ENCODE measurements around the gene PIGT. TPM values are rescaled to one million over a fixed set of nuclear protein-coding genes. Genes with fewer than 3 reads are reported as not detected.

The PIGT gene
- total and polyA plus RNA-seq, 2 of the 4 experiments (the other 2 are of a cell fraction), result 31.2 to 145 TPM

DNA sequence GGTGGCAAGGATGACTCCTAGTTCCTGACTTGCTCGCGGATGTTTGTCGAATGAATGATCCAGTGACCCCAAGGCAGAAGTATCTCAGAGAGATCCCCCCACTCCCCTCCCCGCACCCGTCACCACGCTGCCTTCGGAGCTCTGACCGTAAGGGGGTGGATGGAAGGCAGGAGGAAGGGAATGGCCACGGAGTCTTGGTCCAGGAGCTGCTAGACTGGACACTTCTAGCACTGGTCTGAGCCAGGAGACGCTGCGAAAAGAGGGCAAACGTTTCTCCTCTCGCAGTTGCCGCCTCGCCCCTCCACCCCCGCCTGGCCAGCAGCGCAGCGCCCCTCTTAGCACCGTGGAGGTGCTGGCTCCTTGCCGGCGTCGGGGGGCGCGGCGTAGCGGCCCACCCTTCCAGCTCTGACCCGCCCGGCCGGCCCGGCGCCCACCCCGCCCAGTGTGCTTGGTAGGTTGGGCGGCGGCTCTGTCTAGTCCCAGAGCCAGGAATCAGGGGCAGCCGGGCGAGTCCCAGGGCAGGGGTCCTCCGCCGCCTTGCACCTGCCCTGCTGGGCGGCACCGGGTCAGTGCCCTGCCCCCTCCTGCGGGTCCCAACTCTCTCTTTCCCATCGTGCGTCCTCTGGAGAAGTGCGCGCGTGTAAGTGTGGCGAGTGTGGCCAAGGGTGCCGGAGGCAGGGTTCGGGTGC, 10.2 kb upstream of the PIGT start:
- no peak overlapping the region for H2BK5ac ChIP-seq (ENCODE audit: low read depth, low read length, poor library complexity, severe bottlenecking)
- ChIA-PET CTCF (interaction anchor here (1.3 kb wide), 1 partner anchor 12 kb away, joined by 4 read pairs; no protein-coding TSS in a partner anchor), POLR2A (ENCODE audit: unreplicated experiment) (no interaction called here)
- no peak for DNase-seq
- H3K9ac ChIP-seq (ENCODE audit: low read depth, low read length), result no peak overlapping the region; the same call in 1 of the 2 replicates
- H4K5ac ChIP-seq (ENCODE audit: low read depth, low read length), result no peak overlapping the region
- no peak for TF ChIP-seq RAD21 (IDR thresholded peaks at IDR 0.05; ENCODE audit: low read length)
- TF ChIP-seq, protein P1, sequence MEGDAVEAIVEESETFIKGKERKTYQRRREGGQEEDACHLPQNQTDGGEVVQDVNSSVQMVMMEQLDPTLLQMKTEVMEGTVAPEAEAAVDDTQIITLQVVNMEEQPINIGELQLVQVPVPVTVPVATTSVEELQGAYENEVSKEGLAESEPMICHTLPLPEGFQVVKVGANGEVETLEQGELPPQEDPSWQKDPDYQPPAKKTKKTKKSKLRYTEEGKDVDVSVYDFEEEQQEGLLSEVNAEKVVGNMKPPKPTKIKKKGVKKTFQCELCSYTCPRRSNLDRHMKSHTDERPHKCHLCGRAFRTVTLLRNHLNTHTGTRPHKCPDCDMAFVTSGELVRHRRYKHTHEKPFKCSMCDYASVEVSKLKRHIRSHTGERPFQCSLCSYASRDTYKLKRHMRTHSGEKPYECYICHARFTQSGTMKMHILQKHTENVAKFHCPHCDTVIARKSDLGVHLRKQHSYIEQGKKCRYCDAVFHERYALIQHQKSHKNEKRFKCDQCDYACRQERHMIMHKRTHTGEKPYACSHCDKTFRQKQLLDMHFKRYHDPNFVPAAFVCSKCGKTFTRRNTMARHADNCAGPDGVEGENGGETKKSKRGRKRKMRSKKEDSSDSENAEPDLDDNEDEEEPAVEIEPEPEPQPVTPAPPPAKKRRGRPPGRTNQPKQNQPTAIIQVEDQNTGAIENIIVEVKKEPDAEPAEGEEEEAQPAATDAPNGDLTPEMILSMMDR (conservative IDR thresholded peaks at IDR 0.05; ENCODE audit: low read depth, low read length), result no peak
- TF ChIP-seq RCOR1 (IDR thresholded peaks at IDR 0.05; ENCODE audit: insufficient replicate concordance, low read length), result no peak
- H3K56ac ChIP-seq (ENCODE audit: extremely low read depth, insufficient read depth, low read length), result no peak overlapping the region
- peaks cover 4% of the 10 kb centered on the region; the same call in 1 of the 2 replicates for H3K4me1 ChIP-seq (ENCODE audit: control insufficient read depth, insufficient read depth, low read length)
- peak overlapping the region; percentile 45; the same call in 1 of the 2 replicates for H3K4ac ChIP-seq (ENCODE audit: low read depth, low read length)
- no peaks in the 10 kb centered on the region; the same call in 1 of the 2 replicates for H3K36me3 ChIP-seq (ENCODE audit: control insufficient read depth, insufficient read depth, low read length)
- H2AK9ac ChIP-seq (replicated peaks; ENCODE audit: low read depth, low read length, poor library complexity), result peak overlapping the region; percentile 37
- peak overlapping the region in 1 of 2 experiments; percentile 51; a peak in 2 of 4 replicates for H4K8ac ChIP-seq (ENCODE audit: low read depth in 2 of 2, low read length in 2 of 2)
- H2BK120ac ChIP-seq (ENCODE audit: low read depth, low read length), result no peak overlapping the region
- in situ Hi-C loops (cut with MboI; ENCODE audit: low sequenced_read_pairs), result no loop called here
- dilution Hi-C loops (cut with HindIII; ENCODE audit: low sequenced_read_pairs, unreplicated experiment), result no loop called here
- H4K20me1 ChIP-seq (ENCODE audit: insufficient read depth, low read length), result no peaks in the 10 kb centered on the region
- no peak overlapping the region for H4K91ac ChIP-seq (ENCODE audit: insufficient read depth, low read depth, low read length)
- H2BK20ac ChIP-seq (ENCODE audit: low read depth, low read length), result no peak overlapping the region
- H3K9me1 ChIP-seq (ENCODE audit: insufficient read depth, low read length), result no peaks in the 10 kb centered on the region
- H2AK5ac ChIP-seq (ENCODE audit: low read depth, low read length), result no peak overlapping the region
- H3K23ac ChIP-seq (ENCODE audit: low read depth, low read length), result 0 out of 2 replicates have a peak overlapping the region, but pooled peaks have one; percentile 66
- ATAC-seq (ENCODE audit: low read depth), result peak; percentile 30
- H3K9me3 ChIP-seq (ENCODE audit: control insufficient read depth, insufficient read depth, low read length), result peaks cover 2% of the 10 kb centered on the region; the same call in 1 of the 2 replicates
- no peak overlapping the region for H2BK15ac ChIP-seq (ENCODE audit: low read depth, low read length)
- H3K18ac ChIP-seq (ENCODE audit: low read depth, low read length), result no peak overlapping the region
- peak overlapping the region; percentile 92 for H2AFZ ChIP-seq (replicated peaks; ENCODE audit: low read length, poor library complexity)
- 0% methylated on average over 6 of the region's 49 CpGs; no CpG with 5 or more reads in 1 of the 2 experiments for WGBS, 2 experiments (ENCODE audit: extremely low coverage in 2 of 2, insufficient read length in 1 of 2)
- peak overlapping the region; percentile 88 for H3K4me2 ChIP-seq (ENCODE audit: low read depth, low read length)
- no TSS peak for BruUV-seq (replicated peaks)
- no peak overlapping the region; the same call in 1 of the 2 replicates for H3K27ac ChIP-seq (ENCODE audit: insufficient read depth, low read length)
- H3K14ac ChIP-seq (replicated peaks; ENCODE audit: low read depth, low read length), result 0 out of 2 replicates have a peak overlapping the region, but pooled peaks have one; percentile 8
- intact Hi-C loops (cut with micrococcal nuclease), result no loop called here
- no peaks in the 10 kb centered on the region for H3K27me3 ChIP-seq (ENCODE audit: control insufficient read depth, insufficient read depth, low read length)
- peaks cover 0 to 10% of the 10 kb centered on the region in 2 experiments; a peak in 2 of 4 replicates for H3K79me1 ChIP-seq (ENCODE audit: low read depth in 1 of 2, low read length in 2 of 2)
- peak overlapping the region; percentile 63 for H3K4me3 ChIP-seq (ENCODE audit: insufficient read depth, low read depth, low read length)

All from IMR-90 (cell line).